ENCODE data around the gene SDCBP2.
"Not testable (repeated sequence)": the region's sequence is repeated elsewhere in the genome, so short reads cannot be mapped to it uniquely, and the experiment has no call there.

The SDCBP2 gene

DNA sequence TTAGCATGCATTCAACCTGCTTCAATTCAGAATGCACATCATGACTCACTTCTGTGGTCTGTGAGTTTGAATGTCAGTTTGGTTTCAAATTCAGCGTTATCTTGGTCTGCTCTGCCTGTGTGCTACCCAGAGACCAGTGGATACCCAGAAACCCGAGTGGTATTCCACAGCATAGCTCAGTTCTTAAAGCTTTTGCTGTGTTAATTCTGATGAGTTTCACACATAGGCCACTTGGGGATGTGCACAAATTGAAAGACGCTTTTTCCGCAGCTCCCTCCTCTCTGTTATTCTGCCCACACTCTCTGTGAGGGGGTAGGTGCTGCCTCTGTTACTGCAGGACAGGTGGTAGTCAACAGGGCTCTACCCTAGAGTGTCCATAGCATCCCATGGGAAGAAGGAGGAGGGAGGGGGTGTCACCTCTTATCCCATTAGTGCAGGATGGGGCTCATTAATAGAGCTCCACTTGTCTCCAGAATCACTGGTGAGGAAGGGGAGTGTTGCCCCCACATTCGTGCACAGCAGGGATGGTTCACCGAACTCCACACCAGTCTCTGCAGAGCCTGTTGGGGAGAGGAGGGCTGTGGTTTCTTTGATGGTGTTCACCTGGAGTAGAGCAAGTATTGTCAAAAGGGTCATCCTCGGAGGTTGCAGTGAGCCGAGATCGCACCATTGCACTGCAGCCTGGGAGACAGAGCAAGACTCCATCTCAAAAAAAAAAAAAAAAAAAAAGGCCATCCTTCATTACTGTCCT, 29.2 kb upstream of the SDCBP2 start:
- DNase-seq, result no peak

DNA sequence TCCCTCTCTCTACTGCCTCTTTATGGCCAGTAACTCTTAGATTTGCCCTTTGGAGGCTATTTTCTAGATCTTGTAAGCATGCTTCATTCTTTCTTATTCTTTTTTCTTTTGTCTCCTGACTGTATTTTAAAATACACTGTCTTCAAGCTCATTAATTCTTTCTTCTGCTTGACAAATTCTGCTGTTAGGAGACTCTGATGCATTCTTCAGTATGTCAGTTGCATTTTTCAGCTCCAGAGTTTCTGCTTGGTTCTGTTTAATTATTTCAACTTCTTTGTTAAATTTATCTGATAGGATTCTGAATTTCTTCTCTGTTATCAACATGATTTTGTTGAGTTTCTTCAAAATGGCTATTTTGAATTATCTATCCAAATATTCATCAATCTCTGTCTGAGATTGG, 25.0 kb upstream of the SDCBP2 start:
- no peak for DNase-seq

DNA sequence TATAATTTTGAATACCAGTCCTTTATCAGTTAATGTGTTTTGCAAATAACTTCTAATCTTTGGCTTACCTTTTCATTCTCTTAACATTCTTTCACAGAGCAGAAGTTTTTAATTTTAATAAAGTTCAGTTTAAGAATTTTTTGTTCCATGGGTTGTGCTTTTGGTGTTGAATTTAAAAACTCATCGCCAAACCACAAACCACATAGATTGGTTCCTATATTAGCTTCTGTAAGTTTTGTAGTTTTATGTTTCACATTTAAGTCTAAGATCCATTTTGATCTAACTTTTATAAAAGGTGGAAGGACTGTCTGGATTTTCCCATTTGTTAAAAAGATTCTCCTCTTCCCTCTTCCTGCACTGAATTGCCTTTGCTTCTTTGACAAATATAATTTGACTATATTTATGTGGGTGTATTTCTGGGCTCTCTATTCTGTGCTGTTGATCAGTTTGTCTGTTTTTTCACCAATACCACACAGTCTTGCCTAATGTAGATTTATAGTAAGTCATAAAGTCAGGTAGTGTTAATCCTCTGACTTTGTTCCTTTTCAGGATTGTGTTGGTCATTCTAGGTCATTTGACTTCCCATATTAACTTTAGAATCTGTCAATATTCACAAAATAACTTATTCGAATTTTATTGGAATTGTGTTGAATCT, 17.5 kb upstream of the SDCBP2 start:
- DNase-seq, result no peak

DNA sequence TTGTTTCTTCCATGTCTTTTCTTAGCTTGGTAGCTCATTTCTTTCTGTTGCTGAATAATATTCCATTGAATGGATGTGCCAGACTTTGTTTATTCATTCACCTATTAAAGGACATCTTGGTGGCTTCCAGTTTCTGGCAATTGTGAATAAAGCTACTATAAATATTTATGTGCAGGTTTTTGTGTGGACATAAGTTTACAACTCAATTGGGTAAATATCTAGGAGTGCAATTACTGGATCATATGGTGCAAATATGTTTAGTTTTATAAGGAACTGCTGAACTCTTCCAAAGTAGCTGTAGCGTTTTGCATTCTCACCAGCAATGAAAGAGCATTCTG, 16.8 kb upstream of the SDCBP2 start:
- DNase-seq, result no peak

DNA sequence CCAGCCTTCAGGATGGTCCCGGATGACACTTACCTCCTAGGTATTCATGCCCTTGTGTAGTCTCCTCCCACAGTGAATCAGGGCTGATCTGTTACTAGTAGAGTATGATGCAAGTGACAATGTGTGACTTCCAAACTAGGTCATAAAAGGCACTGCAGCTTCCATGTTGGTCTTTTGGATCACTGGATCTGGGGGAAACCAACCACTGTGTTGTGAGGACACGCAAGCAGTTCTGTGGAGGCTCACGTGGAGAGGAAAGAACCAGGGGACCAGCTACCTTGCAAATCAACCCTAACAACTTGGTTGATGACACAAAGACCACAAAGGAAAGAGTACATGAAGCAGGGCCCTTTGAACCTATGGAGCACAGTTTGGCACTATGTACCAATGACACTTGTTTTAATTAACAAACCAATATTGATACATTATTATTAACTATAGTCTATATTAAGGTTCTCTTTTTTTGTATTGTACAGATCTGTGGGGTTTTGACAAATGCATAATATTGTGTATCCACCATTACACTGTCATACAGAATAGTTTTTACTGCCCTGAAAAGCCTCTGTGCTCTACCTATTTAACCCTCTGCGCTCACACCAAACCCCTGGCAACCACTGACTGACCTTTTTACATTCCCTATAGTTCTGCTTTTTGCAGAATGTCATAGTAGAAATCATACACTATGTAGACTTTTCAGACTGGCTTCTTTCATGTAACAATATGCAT, 16.3 kb upstream of the SDCBP2 start:
- DNase-seq, result no peak

DNA sequence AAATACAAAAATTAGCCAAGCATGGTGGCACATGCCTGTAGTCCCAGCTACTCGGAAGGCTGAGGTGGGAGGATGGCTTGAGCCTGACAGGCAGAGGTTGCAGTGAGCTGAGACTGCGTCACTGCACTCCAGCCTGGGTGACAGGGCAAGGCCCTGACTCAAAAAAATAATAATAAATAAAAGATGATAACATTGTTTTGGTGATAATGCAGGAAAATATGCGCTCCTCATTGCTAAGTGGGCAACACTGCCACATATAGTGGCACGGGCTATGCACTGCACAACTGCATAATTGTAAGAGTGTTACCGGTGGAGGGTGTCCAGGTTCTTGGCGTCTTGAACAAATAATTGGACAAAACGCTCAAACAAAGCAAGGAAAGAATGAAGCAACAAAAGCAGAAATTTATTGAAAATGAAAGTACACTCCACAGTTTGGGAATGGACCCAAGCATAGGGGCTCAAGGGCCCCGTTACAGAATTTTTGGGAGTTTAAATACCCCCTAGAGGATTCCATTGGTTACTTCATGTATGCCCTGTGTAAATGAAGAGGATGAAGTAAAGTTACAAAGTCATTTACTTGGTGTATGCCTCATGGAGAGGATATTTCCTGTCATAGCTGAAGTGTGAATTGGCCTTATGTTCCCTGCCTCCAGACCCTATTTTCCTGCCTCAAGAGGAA, 14.6 kb upstream of the SDCBP2 start:
- not testable (repeated sequence) for DNase-seq

DNA sequence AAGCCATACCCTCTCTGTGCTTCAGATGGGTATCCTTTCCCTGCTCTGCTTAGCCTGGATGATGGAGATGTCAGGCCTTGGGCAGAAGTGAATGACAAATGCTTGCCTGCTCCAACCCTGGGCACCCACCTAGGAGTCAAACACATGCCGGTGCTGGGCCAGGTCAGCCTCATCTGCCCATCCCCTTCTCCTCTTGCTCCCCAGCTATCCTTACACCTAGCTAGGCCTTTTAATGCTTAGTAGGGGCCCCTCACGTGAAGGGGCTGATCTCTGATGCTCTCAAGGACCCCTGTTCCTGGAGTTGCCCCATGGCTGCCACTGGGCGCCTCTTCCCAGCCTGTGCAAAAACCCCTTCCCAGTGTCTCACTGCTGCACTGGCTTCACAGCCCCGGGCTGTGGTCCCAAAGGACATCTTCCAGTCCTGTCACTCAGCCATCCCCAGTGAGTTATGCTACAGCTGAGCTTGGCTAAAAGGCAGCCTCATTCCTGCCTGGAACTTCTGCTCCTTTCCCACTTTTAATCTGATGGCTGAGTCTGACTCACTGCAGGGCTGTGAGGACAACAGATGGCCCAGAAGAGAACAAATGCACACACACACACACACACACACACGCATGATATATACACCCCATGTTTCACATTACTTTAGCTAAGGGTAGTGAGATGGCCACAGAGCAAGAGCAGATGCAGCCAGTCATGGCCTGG, 12.8 kb upstream of the SDCBP2 start:
- DNase-seq, result no peak

DNA sequence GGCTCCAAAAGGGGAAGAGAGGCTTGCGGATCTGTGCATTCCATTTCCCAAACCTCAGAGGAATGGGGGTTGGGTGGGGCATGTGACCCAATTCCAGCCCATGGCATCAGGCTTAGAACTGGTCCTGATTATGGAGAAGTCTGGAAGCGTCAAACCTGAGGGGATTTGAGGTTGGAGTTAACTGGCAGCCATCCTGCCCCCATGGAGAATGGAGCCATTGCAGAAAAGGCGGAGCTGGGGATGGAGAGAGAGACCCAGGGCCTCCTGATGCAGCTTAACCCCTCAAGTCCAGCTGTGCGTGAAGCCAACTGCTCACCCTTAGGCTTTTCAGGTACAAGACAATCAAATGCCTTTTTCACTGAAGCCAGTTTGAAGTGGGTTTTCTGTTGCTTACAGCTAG, 9.9 kb upstream of the SDCBP2 start:
- no peak for DNase-seq

DNA sequence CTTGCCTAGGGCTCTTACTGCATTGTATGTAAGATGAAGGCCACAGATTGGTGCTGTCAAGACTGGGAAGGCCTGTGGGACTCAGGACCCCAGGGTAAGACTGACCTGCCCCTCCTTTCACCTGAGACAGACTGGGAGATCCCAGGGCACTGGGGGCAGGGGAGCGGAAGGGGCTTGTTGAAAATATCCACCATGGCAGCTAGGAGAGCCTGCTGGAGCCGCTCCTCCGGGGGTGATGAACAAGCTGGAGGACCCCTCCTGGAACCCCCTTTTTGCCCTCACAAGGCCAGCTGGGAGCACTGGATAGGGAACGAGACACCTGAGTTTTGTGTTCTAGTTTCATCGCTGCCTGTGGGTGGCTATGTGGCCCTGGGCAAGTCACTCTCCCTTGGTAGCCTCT, 9.2 kb upstream of the SDCBP2 start:
- no peak for DNase-seq

DNA sequence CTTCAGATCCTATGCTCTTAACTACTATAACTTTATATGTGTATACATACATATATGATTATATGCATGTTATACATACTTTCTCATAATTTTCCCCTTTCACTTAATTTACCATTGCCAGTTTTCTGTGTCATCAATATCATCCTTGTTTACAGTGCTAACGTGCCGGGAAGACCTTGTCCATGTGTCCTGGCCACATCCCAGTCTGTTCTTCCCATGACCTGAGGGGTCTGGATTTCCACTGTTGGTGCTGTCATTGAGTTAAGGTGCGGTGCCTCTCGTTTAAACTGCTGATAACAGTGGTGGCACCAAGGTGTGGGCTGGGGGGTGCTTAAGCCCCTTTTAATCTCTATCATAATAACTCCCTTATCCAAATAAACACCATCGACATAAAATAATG, 8.5 kb upstream of the SDCBP2 start:
- DNase-seq, result no peak

DNA sequence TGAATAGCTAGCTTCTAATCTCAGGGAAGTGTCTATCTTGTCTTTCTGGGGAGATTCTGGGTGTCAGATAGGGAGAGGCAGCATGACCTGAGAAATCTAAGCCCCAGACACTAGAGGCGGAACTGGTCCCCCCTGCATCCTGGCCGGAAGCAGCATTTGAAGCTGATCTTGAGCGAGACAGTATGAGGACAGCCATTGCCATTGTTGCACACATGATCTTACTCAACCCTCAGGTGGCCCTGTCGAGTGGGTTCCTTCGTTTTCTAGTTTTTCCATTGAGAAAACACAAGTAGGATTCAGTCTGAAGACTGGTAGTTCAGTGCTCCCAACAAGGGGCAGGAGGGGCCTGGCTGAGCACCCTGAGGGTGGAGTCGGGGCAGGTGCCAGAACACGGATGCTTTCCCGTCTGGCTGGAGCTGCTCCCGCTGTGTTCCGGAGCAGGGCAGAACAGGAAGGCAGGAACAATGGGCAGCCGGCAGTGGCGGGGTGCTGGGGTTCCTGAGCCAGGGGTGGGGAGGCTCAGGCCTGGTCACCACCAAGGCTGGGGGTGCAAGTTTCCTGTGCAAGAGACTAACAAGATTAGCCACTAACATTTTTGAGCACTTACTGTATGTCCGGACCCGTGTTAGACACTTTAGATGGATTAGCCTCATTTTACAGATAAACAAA, 7.9 kb upstream of the SDCBP2 start:
- DNase-seq, result no peak

DNA sequence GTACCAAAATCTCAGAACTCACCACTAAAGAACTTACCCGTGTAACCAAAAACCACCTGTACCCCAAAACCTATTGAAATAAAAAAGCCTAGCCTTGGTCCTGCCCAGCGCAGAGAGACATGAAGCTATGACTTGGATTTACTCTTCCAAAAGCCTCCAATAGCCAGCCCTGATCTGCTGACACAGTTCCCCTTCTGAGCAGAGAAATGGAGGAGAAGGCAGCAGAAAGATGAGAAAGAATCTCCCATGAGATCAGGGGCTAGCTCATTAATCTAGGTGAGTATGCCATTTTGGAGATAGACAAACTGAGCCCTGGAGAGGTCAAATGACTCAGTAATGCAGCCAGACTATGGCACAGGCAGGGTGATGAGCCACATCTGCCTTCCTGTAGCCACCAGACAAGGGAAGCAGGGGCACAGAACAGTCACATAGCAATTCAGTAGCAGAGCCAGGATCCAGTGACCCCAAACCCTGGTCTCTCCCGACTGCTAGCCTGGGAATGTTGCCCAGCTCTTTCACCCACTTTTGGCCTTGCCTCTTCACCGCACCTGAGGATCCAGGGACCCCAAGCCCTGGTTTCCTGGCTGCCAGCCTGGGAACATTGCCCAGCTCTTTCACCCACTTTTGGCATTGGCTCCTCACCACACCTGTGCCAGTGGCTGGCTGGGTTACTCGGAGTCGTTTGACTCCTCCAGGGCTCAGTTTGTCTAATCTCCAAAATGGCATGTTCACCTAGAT, 7.2 kb upstream of the SDCBP2 start:
- no peak for DNase-seq

DNA sequence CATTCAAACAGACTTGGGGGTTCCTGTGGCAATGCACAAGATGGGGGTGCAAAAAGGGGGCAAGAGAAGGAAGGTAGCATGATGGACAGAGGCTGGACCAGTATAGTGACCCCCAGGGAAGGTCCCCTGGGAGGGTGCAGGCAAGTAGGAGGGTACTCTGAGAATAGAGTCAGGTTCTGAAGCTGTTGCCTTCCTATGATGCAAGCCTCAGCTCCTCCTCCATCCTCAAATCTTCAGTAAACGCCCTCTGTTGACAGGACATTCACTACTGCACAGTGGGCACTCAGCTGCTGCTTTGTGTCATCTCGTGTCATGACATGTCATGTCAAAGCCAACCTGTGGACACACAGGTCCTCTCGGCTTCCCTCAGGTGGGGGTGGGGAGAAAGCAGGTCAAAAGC, 5.8 kb upstream of the SDCBP2 start:
- DNase-seq, result no peak

DNA sequence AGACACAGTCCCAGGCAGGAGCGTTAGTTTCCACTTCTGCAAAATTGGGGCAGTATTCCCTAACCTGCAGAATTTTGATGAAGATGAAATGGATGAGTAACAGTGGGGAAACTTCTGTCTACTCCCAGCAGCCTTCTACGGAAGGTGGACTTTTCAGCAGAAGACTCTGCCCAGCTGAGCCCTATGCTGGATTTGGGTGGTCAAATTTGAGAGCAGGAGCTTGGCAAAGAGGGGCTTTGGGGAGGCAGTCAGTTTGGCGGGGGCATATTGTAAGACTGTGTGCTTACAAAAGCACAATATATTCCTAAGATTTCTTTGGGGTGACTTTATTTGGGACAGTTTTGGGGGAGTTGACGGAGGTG, 5.4 kb upstream of the SDCBP2 start:
- DNase-seq, result no peak

DNA sequence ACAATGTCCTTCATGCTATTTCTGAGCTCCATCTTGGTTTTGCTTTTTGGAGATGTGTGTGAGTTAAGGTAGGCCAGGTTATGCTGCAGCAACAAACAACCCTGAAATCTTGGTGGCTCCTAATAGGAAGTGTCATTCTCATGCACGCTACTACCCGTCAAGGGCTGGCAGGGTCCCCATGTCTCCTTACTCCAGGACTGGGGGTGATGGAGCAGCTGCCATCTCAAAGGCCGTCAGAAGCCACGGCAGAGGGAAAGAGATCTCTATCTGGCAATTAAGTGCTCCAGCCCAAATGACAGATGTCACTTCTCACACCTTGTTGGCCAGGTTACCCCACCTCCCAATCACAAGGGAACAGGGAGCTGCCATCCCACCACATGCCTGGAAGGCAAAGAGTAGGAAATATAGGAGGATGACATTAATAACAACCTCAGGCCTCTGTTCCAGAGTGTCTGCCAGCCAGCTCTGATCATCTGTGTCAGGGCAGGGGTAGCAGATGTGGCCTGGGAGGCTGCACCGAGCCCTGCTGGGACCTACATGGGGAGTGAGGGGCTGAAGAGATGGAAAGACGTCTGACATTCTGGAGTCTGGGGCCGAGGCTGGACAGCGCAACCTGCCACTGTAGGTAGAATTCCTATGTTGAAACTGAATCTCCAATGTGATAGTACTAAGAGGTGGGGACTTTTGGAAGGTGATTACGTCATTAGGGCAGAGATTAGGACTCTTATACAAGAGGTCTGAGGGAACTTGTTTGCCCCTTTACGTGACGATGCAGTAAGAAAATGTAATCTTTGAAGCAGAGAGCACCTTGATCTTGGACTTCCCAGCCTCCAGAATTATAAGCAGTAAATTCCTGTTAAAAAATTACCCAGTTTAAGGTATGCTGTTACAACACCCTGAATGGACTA, 4.8 kb upstream of the SDCBP2 start:
- DNase-seq, result no peak

DNA sequence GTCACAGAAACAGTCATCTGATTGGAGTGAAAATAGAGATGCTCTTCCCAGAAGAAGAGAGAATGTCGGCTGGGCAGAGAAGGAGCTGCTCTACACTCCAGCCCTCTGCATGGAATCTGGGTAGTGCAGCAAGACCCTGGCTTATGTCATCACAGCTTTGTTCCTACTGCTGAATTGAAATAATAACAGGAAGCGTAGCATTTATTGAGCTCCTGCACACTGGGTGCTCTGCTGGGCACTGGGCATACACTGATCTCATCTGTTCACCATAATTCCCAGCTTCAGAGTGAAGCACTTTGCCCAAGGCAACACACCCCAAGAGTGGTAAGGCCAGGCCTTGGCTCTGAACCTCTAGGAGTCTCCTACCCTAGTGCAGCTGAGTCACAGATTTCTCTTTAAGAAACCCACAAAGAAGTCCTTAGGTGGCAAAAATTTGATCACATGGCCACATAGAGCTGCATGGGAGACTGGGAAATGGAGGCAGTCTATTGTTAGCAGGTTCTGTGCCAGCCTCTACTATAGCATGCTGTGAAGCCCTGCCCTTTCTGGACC, 3.9 kb upstream of the SDCBP2 start:
- no peak for DNase-seq

DNA sequence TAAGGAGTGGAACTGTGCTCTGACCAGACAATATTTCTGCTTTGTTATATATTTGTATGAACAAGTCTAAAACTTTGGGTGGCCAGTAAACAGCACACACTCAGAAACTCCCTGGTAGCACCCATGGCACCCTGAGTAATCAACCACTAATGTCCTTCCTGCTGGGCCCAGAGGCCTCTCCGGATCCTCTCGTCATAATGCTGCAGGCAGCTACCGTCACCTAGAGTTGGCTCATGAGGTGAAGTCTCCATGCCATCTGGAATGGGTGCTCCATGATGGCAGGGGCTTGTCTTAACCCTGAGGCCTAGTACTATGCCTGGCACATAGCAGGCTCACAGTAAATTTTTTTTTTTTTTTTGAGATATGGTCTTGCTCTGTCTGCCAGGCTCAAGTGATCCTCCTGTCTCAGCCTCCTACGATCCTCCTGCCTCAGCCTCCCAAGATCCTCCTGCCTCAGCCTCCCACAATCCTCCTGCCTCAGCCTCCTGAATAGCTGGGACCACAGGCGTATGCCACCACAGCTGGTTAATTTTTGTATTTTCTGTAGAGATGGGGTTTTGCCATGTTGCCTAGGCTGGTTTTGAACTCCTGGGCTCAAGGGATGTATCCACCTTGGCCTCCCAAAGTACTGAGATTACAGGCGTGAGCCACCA, 3.0 kb upstream of the SDCBP2 start:
- no peak for DNase-seq

DNA sequence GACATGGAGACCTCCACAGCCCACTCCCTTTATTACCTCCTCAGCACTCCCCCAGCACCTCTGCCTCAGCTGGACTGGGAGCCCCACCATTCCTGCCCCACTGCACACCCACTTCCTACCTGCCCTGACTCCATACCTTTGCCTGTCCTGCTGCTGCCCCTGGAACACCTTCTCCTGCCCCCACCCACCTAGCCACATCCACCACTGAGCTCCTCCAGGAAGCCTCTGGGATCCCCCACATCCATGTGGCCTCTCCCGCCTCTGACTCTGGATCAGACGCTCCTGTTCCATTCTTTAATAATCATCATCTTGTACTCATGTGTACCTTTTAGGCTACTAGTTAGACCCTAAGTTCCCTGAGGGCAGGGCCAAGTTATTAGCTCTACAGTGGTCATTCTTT, 2.2 kb upstream of the SDCBP2 start:
- no peak for DNase-seq

DNA sequence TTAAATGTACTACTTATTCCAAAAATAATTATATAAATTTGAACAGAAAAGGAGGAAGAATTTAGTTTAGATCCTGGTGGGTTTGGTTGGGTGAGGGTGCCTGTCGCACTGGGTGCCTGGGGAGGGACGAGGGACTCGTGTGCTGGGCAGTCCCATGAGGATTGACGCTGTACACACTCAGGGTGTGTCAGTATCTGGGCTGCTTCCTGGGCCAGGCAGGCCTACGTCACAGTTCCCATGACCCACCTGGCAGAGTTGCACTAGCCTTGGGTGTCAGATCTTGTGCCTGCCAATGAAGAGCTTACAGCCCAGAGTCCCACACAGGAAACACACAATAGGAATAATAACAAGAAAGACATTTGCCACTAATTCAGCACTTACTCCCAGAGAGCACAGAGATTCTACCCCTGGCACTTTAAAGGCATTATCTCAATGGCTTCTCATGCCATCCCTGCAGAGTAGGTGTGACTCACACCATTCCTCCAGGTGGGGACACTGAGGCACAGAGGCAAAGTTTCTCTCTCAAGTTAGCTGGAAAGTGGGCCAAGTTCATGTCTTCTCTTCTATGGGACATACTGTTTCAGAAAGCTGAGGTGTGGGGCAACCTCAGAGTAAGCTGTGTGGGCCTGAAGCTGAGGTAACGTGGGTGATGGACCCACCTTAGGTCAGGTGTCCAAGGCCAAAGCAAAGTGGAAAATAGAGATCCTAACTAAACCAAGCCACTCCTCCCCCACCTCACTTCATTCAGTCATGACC, 1.3 kb upstream of the SDCBP2 start:
- no peak for DNase-seq

All from KG1 (cell line).